ENCODE data around the gene KLF16. TPM values are rescaled to one million over a fixed set of nuclear protein-coding genes. Genes with fewer than 3 reads are reported as not detected.

KLF16 gene
- total and polyA plus RNA-seq, 2 experiments from 2014 or later = 8.9 to 20.2 TPM

GRCh38 chr19:1808395-1808731 lies 55.0 kb downstream of the KLF16 start (continued):
- TF ChIP-seq ZNF462 (CRISPR knock-in tag; IDR thresholded peaks at IDR 0.05) = no peak
- TF ChIP-seq ZNF331 (CRISPR knock-in tag; IDR thresholded peaks at IDR 0.05; ENCODE audit: low read depth) = no peak
- TF ChIP-seq STAT1 (IDR thresholded peaks at IDR 0.05; ENCODE audit: unreplicated experiment) = no peak

GRCh38 chr19:1807695-1808394 lies 55.5 kb downstream of the KLF16 start:
- Histone ChIP-seq H3K4me1 (ENCODE audit: insufficient read depth) (no peaks in the 10 kb centered on the region), H4K20me1 (replicated peaks; ENCODE audit: insufficient read depth) (no peaks in the 10 kb centered on the region), H3K27ac (ENCODE audit: low read depth) (no peak overlapping the region), H3K4me2 (no peak overlapping the region), H3K27me3 (ENCODE audit: insufficient read depth) (no peaks in the 10 kb centered on the region), H2AFZ (no peak overlapping the region), H3K9me2 (ENCODE audit: insufficient read depth) (no peaks in the 10 kb centered on the region), H3K4me3 (no peak overlapping the region), H3K79me2 (replicated peaks; ENCODE audit: insufficient read depth) (no peaks in the 10 kb centered on the region), H3K36me3 (ENCODE audit: insufficient read depth) (no peaks in the 10 kb centered on the region), H3F3A (replicated peaks; ENCODE audit: low read depth) (no peaks in the 10 kb centered on the region)
- Mint-ChIP-seq H3K27me3 (ENCODE audit: insufficient read depth, low read depth, poor library complexity) (peaks cover 17% of the 10 kb centered on the region), H3K36me3 (ENCODE audit: low read depth) (no peaks in the 10 kb centered on the region), H3K4me1 (no peaks in the 10 kb centered on the region; the same call in 2 of the 3 replicates), H3K4me3 (no peak overlapping the region), H3K27ac (no peak overlapping the region), H3K9me3 (no peaks in the 10 kb centered on the region)
- DNase-seq (ENCODE audit: low spot score) = no peak
- no peak for ATAC-seq
- no peak for TF ChIP-seq ETS1 (IDR thresholded peaks at IDR 0.05)
- no peak for TF ChIP-seq ZNF331 (CRISPR knock-in tag; IDR thresholded peaks at IDR 0.05; ENCODE audit: low read depth)
- TF ChIP-seq ZNF462 (CRISPR knock-in tag; IDR thresholded peaks at IDR 0.05) = no peak
- no peak for TF ChIP-seq CTCF (conservative IDR thresholded peaks at IDR 0.05; ENCODE audit: low read depth in 2 of 2)

All from GM23338 (cell line).